IPS-18a (cell line): ENCODE measurements around the gene PARPBP.
"Not testable (repeated sequence)": the region's sequence is repeated elsewhere in the genome, so short reads cannot be mapped to it uniquely, and the experiment has no call there.

Experiments
- H3K27ac ChIP-seq: one replicate; pipeline ENCODE4 v1.5.1; 2013; ENCODE audit warnings: low read length
- H3K27me3 ChIP-seq: one replicate; pipeline ENCODE4 v1.6.1; 2013; ENCODE audit warnings: mild to moderate bottlenecking, low read length; ENCODE audit not compliant: control insufficient read depth, insufficient read depth
- H3K36me3 ChIP-seq: one replicate; pipeline ENCODE4 v1.6.1; 2013; ENCODE audit warnings: low read depth, low read length; ENCODE audit not compliant: control insufficient read depth
- H3K4me1 ChIP-seq: one replicate; pipeline ENCODE4 v1.6.1; 2013; ENCODE audit warnings: low read depth, low read length; ENCODE audit not compliant: control insufficient read depth
- H3K4me3 ChIP-seq: one replicate; pipeline ENCODE4 v1.5.1; 2013; ENCODE audit warnings: low read length
- H3K9ac ChIP-seq: one replicate; pipeline ENCODE4 v1.6.1; 2013; ENCODE audit warnings: mild to moderate bottlenecking, low read length, moderate library complexity
- H3K9me3 ChIP-seq: one replicate; pipeline ENCODE4 v1.6.1; 2013; ENCODE audit warnings: low read depth, low read length; ENCODE audit not compliant: control insufficient read depth

The PARPBP gene

GRCh38 chr12:102119674-102120563 lies at the start of gene PARPBP, which contains the start of gene NUP37:
Gene PARPBP (plus strand): TSS chr12:102120183. CDS start chr12:102123889, 3,706 bp downstream.
Gene NUP37 (minus strand): TSS chr12:102120114. CDS start chr12:102118518, 1,596 bp downstream.
- peaks cover 28% of the 10 kb centered on the region for H3K36me3 ChIP-seq
- H3K4me3 ChIP-seq = peak within 1 kb of the TSS; percentile 99
- H3K9ac ChIP-seq = peak within 1 kb of the TSS; percentile 94
- peaks cover 7% of the 10 kb centered on the region for H3K4me1 ChIP-seq
- H3K27me3 ChIP-seq = no peaks in the 10 kb centered on the region
- H3K27ac ChIP-seq = peak within 1 kb of the TSS; percentile 82
- H3K9me3 ChIP-seq = no peaks in the 10 kb centered on the region

- not testable (repeated sequence) for H3K27me3 ChIP-seq, H3K4me3 ChIP-seq, H3K27ac ChIP-seq, H3K9ac ChIP-seq, H3K4me1 ChIP-seq, H3K9me3 ChIP-seq
- H3K36me3 ChIP-seq = peaks cover 32% of the 10 kb centered on the region
Observed at GRCh38 chr12:102072092-102072491, 47.9 kb upstream of the PARPBP start.

- Histone ChIP-seq H3K9me3 (no peaks in the 10 kb centered on the region), H3K36me3 (peaks cover 46% of the 10 kb centered on the region), H3K27ac (no peak overlapping the region), H3K4me3 (no peak overlapping the region), H3K4me1 (no peaks in the 10 kb centered on the region), H3K27me3 (no peaks in the 10 kb centered on the region), H3K9ac (no peak overlapping the region)
Observed at GRCh38 chr12:102080842-102081241, 39.1 kb upstream of the PARPBP start.

- not testable (repeated sequence) for H3K9me3 ChIP-seq, H3K4me3 ChIP-seq
Observed at GRCh38 chr12:102089228-102089835, 30.7 kb upstream of the PARPBP start.

GRCh38 chr12:102093319-102093718 lies 26.7 kb upstream of the PARPBP start:
- H3K4me3 ChIP-seq = no peak overlapping the region
- no peak overlapping the region for H3K9ac ChIP-seq
- H3K36me3 ChIP-seq = peaks cover 37% of the 10 kb centered on the region
- H3K9me3 ChIP-seq = no peaks in the 10 kb centered on the region
- H3K4me1 ChIP-seq = no peaks in the 10 kb centered on the region
- no peak overlapping the region for H3K27ac ChIP-seq
- no peaks in the 10 kb centered on the region for H3K27me3 ChIP-seq

More at GRCh38 chr12:102089228-102089835, 30.7 kb upstream of the PARPBP start:
- not testable (repeated sequence) for H3K4me1 ChIP-seq, H3K27me3 ChIP-seq, H3K27ac ChIP-seq, H3K9ac ChIP-seq
- H3K36me3 ChIP-seq = peaks cover 15% of the 10 kb centered on the region

- Histone ChIP-seq H3K9ac (no peak overlapping the region), H3K4me1 (no peaks in the 10 kb centered on the region), H3K36me3 (peaks cover 55% of the 10 kb centered on the region), H3K9me3 (no peaks in the 10 kb centered on the region), H3K27me3 (no peaks in the 10 kb centered on the region), H3K4me3 (no peak overlapping the region), H3K27ac (no peak overlapping the region)
Observed at GRCh38 chr12:102095677-102096263, 24.2 kb upstream of the PARPBP start.

- Histone ChIP-seq H3K36me3 (peaks cover 55% of the 10 kb centered on the region), H3K27ac (no peak overlapping the region), H3K9me3 (no peaks in the 10 kb centered on the region), H3K4me1 (no peaks in the 10 kb centered on the region), H3K4me3 (no peak overlapping the region), H3K27me3 (no peaks in the 10 kb centered on the region), H3K9ac (no peak overlapping the region)
Observed at GRCh38 chr12:102096855-102097254, 23.1 kb upstream of the PARPBP start.

- peaks cover 63% of the 10 kb centered on the region for H3K36me3 ChIP-seq
Observed at GRCh38 chr12:102106905-102107304, 13.1 kb upstream of the PARPBP start.

GRCh38 chr12:102107970-102108369 lies 12.0 kb upstream of the PARPBP start:
- no peak overlapping the region for H3K27ac ChIP-seq
- no peak overlapping the region for H3K9ac ChIP-seq
- H3K27me3 ChIP-seq = no peaks in the 10 kb centered on the region
- peaks cover 67% of the 10 kb centered on the region for H3K36me3 ChIP-seq
- H3K4me1 ChIP-seq = peaks cover 7% of the 10 kb centered on the region
- H3K9me3 ChIP-seq = no peaks in the 10 kb centered on the region
- H3K4me3 ChIP-seq = no peak overlapping the region

More at GRCh38 chr12:102106905-102107304, 13.1 kb upstream of the PARPBP start:
- Histone ChIP-seq H3K9me3 (no peaks in the 10 kb centered on the region), H3K9ac (no peak overlapping the region), H3K27me3 (no peaks in the 10 kb centered on the region), H3K27ac (no peak overlapping the region), H3K4me3 (no peak overlapping the region), H3K4me1 (no peaks in the 10 kb centered on the region)

GRCh38 chr12:102110782-102111181 lies 9.2 kb upstream of the PARPBP start:
- H3K36me3 ChIP-seq = peaks cover 64% of the 10 kb centered on the region

GRCh38 chr12:102114212-102114611 lies 5.8 kb upstream of the PARPBP start:
- Histone ChIP-seq H3K27me3 (no peaks in the 10 kb centered on the region), H3K4me1 (peaks cover 17% of the 10 kb centered on the region), H3K4me3 (no peak overlapping the region), H3K36me3 (peaks cover 52% of the 10 kb centered on the region), H3K27ac (no peak overlapping the region), H3K9ac (no peak overlapping the region), H3K9me3 (no peaks in the 10 kb centered on the region)

More at GRCh38 chr12:102110782-102111181, 9.2 kb upstream of the PARPBP start:
- H3K9ac ChIP-seq = no peak overlapping the region
- H3K4me1 ChIP-seq = peaks cover 17% of the 10 kb centered on the region
- H3K4me3 ChIP-seq = no peak overlapping the region
- H3K27me3 ChIP-seq = no peaks in the 10 kb centered on the region
- no peaks in the 10 kb centered on the region for H3K9me3 ChIP-seq
- no peak overlapping the region for H3K27ac ChIP-seq
